ENCODE results near the gene COL6A5.
"Not testable (repeated sequence)": the region's sequence is repeated elsewhere in the genome, so short reads cannot be mapped to it uniquely, and the experiment has no call there.

Gene COL6A5

GRCh38 chr3:130448155-130448554 lies 102.7 kb downstream of the COL6A5 start:
- DNase-seq = not testable (repeated sequence)

- DNase-seq = no peak
Observed at GRCh38 chr3:130456540-130456939, 111.1 kb downstream of the COL6A5 start.

- no peak for DNase-seq
Observed at GRCh38 chr3:130457671-130458070, 112.2 kb downstream of the COL6A5 start.

- DNase-seq = no peak
Observed at GRCh38 chr3:130459944-130460343, 114.5 kb downstream of the COL6A5 start.

GRCh38 chr3:130462089-130462488 lies 116.6 kb downstream of the COL6A5 start:
- no peak for DNase-seq

- DNase-seq = no peak
Observed at GRCh38 chr3:130463221-130463620, 117.7 kb downstream of the COL6A5 start.

GRCh38 chr3:130465521-130465920 lies 120.0 kb downstream of the COL6A5 start:
- no peak for DNase-seq

- DNase-seq = no peak
Observed at GRCh38 chr3:130468311-130468710, 122.8 kb downstream of the COL6A5 start.

- no peak for DNase-seq
Observed at GRCh38 chr3:130470126-130470525, 124.7 kb downstream of the COL6A5 start.

- no peak for DNase-seq
Observed at GRCh38 chr3:130473416-130473815, 127.9 kb downstream of the COL6A5 start.

- DNase-seq = peak; percentile 52
Observed at GRCh38 chr3:130480736-130481135, 135.3 kb downstream of the COL6A5 start.

GRCh38 chr3:130488288-130488687 lies 142.8 kb downstream of the COL6A5 start:
- DNase-seq = no peak

- DNase-seq = no peak
Observed at GRCh38 chr3:130488769-130489450, 143.4 kb downstream of the COL6A5 start.

GRCh38 chr3:130490241-130490640 lies 144.8 kb downstream of the COL6A5 start:
- DNase-seq = no peak

- DNase-seq = no peak
Observed at GRCh38 chr3:130491431-130491830, 146.0 kb downstream of the COL6A5 start.

GRCh38 chr3:130504701-130505100 lies 159.2 kb downstream of the COL6A5 start:
- no peak for DNase-seq

GRCh38 chr3:130506031-130506430 lies 160.6 kb downstream of the COL6A5 start:
- DNase-seq = no peak

- no peak for DNase-seq
Observed at GRCh38 chr3:130507746-130508145, 162.3 kb downstream of the COL6A5 start.

- DNase-seq = peak; percentile 61
Observed at GRCh38 chr3:130509008-130509407, 163.5 kb downstream of the COL6A5 start.

- no peak for DNase-seq
Observed at GRCh38 chr3:130514681-130515080, 169.2 kb downstream of the COL6A5 start.

GRCh38 chr3:130515755-130516154 lies 170.3 kb downstream of the COL6A5 start:
- DNase-seq = no peak

- peak; percentile 67 for DNase-seq
Observed at GRCh38 chr3:130516645-130517512, 171.4 kb downstream of the COL6A5 start, which contains the start of gene COL6A6. Gene COL6A6 (plus strand): TSS chr3:130517177. CDS start chr3:130560365, 43,188 bp downstream.

- peak; percentile 54 for DNase-seq
Observed at GRCh38 chr3:130517602-130518001, 172.1 kb downstream of the COL6A5 start.

- no peak for DNase-seq
Observed at GRCh38 chr3:130519754-130520153, 174.3 kb downstream of the COL6A5 start.

Data from right forelimb (tissue), 1 donor.